Brain microvascular endothelial cell (primary cell): ENCODE results near the gene PDE11A.

Experiments
- DNase-seq: peaks from one replicate; pipeline ENCODE4 v3.0.0-alpha.2; 2020
- H3K27ac ChIP-seq: fragments of 250-450 bp; sonication (Bioruptor Pico); 2 replicates; pipeline ENCODE4 v1.5.1; 2020; ENCODE audit warnings: mild to moderate bottlenecking, moderate library complexity
- H3K27me3 ChIP-seq: fragments of 250-450 bp; sonication (Bioruptor Pico); replicated peaks from 2 replicates; pipeline ENCODE4 v1.5.1; 2020; ENCODE audit warnings: mild to moderate bottlenecking
- H3K36me3 ChIP-seq: fragments of 250-450 bp; sonication (Bioruptor Pico); replicated peaks from 2 replicates; pipeline ENCODE4 v1.5.1; 2020; ENCODE audit warnings: mild to moderate bottlenecking
- H3K4me3 ChIP-seq: 2 replicates; pipeline ENCODE4 v1.5.1; 2011; ENCODE audit warnings: low read depth, mild to moderate bottlenecking, control low read depth, low read length, moderate library complexity
- CTCF ChIP-seq: IDR thresholded peaks from 2 replicates; pipeline ENCODE4 v1.5.1; 2011; ENCODE audit warnings: low read depth, mild to moderate bottlenecking, moderate library complexity, low read length, control low read depth, inconsistent platforms; ENCODE audit errors: missing control alignments
- in situ Hi-C: cut with HindIII; loops from 2 replicates; pipeline ENCODE4 v1.10.0; 2017; ENCODE audit warnings: low sequenced_read_pairs, low pct_ligation_motif_present

The PDE11A gene

GRCh38 chr2:177709986-177710401 is 362.6 kb downstream of the PDE11A start:
- Histone ChIP-seq H3K27ac (no peak overlapping the region), H3K36me3 (no peaks in the 10 kb centered on the region), H3K4me3 (no peak overlapping the region), H3K27me3 (no peaks in the 10 kb centered on the region)
- no peak for DNase-seq
- TF ChIP-seq CTCF: no peak
- in situ Hi-C loops: no loop called here

- DNase-seq: no peak
- Histone ChIP-seq H3K27me3 (no peaks in the 10 kb centered on the region), H3K27ac (no peak overlapping the region), H3K4me3 (no peak overlapping the region), H3K36me3 (no peaks in the 10 kb centered on the region)
- TF ChIP-seq CTCF: no peak
- in situ Hi-C loops: no loop called here
These were observed 363.7 kb downstream of the PDE11A start for GRCh38 chr2:177708660-177709444.

- DNase-seq: no peak
- Histone ChIP-seq H3K27me3 (no peaks in the 10 kb centered on the region), H3K36me3 (no peaks in the 10 kb centered on the region), H3K27ac (no peak overlapping the region), H3K4me3 (no peak overlapping the region)
- no peak for TF ChIP-seq CTCF
- in situ Hi-C loops: no loop called here
These were observed 364.5 kb downstream of the PDE11A start for GRCh38 chr2:177708106-177708505.

GRCh38 chr2:177705511-177706173 is 366.9 kb downstream of the PDE11A start:
- DNase-seq: no peak
- in situ Hi-C loops: no loop called here
- Histone ChIP-seq H3K4me3 (no peak overlapping the region), H3K36me3 (no peaks in the 10 kb centered on the region), H3K27ac (no peak overlapping the region), H3K27me3 (no peaks in the 10 kb centered on the region)
- no peak for TF ChIP-seq CTCF

- no peak for TF ChIP-seq CTCF
- no peaks in the 10 kb centered on the region for H3K36me3 ChIP-seq
- in situ Hi-C loops: no loop called here
- no peaks in the 10 kb centered on the region for H3K27me3 ChIP-seq
- no peak overlapping the region for H3K4me3 ChIP-seq
- H3K27ac ChIP-seq: no peak overlapping the region
- DNase-seq: no peak
These were observed 369.4 kb downstream of the PDE11A start for GRCh38 chr2:177703159-177703558.

GRCh38 chr2:177698281-177698680 is 374.3 kb downstream of the PDE11A start:
- no peak for DNase-seq
- no peak overlapping the region for H3K27ac ChIP-seq
- H3K4me3 ChIP-seq: no peak overlapping the region
- H3K27me3 ChIP-seq: no peaks in the 10 kb centered on the region
- in situ Hi-C loops: no loop called here
- no peaks in the 10 kb centered on the region for H3K36me3 ChIP-seq
- TF ChIP-seq CTCF: no peak
